ENCODE data around the gene SETD7. TPM values are rescaled to one million over a fixed set of nuclear protein-coding genes. Genes with fewer than 3 reads are reported as not detected.

The SETD7 gene
- 10 to 100 TPM; 12.6 to 15.3 (median 13.9) TPM for polyA plus RNA-seq (ENCODE audit: insufficient read length in 4 of 4)

DNA sequence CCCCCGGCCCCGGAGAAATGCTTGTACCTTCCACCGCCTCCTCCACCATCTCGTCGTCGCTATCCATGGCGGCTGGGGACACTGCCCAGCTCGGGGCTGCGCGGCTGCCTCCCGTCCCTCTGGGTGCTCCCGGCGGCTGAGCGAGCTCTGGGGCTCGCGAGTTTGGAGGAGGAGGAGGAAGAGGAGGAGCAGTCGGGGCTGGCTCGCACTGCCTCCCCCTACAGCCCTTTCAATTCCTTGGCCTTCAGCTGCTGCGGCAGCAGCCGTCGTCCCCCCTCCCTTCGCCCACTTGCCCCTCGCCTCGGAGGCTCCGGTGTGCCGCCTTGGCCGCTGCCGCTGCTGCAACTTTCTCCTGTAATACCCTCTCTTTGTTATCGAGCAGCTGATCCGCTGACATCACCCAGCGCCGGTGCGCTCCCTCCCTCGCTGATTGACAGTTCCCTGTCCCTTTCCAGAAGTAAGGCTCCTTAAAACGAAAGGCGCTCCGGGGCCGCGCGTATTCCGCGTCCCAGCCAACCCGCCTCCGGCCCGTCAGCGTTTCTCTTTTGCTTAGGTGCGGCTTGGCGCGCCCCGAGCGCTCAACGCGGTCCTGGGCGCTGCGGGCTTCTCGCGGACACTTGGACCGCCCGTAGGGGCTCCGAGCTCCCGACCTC is at the start of gene SETD7:
Gene SETD7 (minus strand): TSS at position 149 of the 653 bp plus-strand sequence. CDS start 82 bp downstream, at position 67.
- DNase-seq (ENCODE audit: low read depth in 4 of 4, low spot score in 3 of 4): peak; percentile 67 to 75 (median 74)

DNA sequence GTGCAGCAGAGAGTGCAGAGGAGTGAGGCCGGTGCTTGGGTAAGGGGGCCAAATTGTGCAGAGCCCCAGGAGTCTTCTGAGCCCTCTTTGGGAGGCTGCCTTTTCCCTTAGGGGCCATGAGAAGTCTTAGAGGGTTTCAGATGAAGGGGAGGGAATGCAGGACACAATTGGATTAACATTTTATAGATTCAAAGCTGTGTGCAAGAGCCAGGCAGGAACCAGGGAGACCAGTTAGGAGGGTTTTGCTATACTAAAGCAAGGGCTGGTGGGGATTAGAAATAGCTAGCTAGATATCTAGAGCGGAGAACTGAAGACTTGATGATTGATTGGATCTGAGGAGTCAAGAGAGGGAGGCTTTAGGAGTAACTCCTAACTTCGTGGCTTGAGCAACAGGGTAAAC is 49.5 kb upstream of the SETD7 start:
- no peak for DNase-seq (ENCODE audit: low read depth in 4 of 4, low spot score in 3 of 4)

DNA sequence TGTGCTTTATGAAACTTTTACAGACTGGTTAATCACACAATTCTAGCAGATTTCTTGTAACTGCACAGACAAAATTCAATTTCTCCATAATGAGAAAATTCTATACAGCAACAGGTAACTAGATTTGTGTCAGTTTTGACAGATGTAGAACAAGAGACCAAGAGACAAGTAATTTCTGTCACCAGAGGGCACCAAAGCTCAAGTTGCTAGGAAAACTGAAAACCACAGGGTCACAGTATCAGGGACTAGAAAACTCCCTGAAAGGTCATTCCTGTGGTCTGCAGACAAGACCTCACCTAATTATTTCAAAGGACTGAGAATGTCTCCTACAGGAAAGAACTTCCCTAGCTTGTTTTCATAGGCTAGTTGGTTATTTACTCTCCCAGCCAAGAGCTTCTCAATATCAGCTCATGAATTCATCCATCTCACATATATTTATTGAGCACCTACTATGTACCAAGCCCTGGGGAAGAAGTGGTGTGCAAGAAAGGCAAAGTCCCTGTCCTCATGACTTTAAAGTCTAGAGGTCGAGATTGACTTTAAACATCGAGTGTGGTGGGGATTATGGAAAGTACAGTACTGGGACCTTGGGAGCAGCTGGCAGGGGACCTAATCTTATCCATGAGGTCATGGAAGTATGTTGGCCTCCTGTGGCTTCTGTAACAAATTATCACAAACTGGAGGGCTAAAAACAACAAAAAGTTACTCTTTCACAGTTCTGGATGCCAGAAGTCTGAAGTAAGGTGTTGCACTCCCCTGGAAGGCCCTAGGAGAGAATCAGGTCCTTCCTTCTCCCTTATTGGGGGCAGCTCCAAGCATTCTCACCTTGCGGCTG is 47.8 kb upstream of the SETD7 start:
- DNase-seq (ENCODE audit: low read depth in 4 of 4, low spot score in 3 of 4): peak; percentile 37 to 53 (median 53)

DNA sequence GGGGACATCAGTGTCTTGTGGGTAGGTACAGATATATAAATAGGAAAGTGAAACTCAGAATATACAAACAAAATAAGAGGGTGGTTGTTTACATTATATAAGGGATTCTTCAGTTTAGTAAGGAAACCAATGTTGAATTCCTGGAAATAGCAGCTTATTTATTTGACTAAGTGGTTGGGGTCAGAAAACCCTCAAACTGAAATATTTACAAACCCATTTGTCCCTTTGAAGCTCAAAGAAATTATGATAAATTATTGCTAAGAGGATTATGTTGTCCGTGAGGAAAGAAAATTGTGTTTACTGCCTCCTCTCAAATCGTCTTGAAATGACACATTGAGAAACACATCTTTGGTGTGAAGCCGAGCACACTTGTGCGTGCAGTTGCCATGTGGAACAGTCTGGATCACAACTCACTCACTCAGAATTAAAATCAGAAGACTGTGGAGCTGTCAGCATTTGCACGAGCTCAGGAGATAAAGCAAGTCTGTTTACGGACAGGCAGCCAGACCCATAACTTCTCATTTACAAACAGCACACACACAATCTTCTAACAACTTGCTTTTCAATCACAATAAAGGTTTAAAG is 46.8 kb upstream of the SETD7 start:
- DNase-seq (ENCODE audit: low read depth in 4 of 4, low spot score in 3 of 4): no peak

DNA sequence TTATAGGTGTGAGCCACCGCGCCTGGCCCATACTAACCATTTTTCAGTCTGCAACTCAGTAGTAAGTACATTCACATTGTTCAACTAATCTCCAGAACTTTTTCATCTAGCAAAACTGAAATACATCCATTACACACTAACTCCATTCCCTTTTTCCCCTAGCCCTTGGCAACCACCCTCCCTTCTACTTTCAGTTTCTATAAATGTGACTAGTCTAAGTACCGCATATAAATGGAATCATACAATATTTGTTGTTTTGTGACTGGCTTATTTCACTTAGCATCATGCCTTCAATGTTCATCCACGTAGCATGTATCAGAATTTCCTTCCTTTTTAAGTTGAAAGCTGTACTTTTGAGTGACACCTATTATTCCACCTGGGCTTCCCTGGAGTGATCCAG is 44.6 kb upstream of the SETD7 start:
- no peak for DNase-seq (ENCODE audit: low read depth in 4 of 4, low spot score in 3 of 4)

DNA sequence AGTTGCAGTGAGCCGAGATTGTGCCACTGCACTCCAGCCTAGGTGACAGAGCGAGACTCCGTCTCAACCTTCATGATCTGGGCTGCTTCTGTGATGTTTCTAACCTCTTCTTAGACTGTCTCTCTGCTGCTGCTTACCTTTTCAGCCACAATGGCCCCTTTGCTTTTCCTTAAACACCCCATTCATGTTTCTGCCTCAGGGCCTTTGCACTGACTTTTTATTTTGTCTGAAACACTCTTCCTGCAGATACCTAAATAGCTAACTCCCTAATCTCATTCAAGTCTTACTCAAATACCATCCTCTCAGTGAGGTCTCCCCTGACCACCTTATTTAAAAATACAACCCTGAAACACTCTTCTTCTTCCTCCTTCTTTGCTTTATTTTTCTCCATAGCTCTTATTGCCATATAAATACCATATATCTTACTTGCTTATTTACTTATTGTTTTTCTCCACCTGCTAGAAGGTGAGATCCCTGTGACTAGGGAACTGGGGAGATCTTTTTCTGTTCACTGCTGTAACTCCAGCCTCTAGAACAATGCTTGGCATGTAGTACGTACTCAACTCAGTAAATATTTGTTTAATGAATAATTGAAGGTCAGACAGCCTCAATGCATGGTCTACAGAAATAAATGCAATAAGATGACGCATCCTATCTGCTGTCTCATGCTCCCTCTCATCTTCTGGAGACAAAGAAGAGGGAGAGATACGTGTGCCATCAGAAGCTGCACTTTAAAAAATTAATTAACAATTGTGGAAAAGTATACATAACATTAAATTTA is 43.8 kb upstream of the SETD7 start:
- no peak for DNase-seq (ENCODE audit: low read depth in 4 of 4, low spot score in 3 of 4)

DNA sequence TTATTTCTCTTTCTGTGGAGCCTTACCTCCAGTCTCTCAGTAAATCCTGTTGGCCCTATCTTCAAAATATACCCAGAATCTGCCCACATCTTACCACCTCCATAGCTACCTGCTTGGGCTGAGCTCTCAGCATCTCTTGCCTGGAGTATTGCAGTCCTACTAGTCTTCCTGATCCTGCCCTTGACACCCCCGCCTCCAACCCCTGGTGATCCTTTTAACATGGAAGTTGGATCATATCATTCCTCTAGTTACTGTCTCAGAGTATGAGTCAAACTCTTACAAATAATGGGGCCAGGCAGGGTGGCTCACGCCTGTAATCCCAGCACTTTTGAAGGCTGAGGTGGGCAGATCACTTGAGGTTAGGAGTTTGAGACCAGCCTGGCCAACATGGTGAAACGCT is 43.1 kb upstream of the SETD7 start:
- no peak for DNase-seq (ENCODE audit: low read depth in 4 of 4, low spot score in 3 of 4)

DNA sequence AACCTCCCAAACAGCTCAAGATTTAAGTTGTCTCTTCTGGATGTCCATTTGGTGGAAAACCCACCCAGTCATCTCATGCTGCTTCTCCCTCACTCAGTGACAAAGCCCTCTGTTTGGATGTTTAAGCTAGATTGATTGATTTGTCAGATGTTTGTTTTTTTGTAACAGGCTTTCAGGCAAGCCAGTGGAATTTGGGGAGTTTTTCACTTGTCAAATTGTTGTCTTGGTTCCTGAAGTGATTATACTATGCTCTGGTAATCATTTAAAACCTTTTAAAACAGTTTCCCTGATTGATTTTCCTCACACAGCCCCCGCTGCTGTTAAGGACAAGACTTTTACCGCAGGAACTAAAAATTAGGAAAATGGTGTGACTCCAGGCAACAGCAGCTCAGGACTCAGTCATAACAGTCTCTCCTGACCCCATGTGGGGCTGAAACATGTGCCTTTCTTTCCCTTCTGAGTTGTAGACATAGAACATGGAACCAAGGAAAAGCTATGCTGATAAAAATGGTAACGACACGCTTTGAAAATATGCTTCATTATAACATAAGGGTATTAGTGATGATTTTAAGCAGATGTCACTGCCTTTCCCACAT is 40.8 kb upstream of the SETD7 start:
- DNase-seq (ENCODE audit: low read depth in 4 of 4, low spot score in 3 of 4): no peak

DNA sequence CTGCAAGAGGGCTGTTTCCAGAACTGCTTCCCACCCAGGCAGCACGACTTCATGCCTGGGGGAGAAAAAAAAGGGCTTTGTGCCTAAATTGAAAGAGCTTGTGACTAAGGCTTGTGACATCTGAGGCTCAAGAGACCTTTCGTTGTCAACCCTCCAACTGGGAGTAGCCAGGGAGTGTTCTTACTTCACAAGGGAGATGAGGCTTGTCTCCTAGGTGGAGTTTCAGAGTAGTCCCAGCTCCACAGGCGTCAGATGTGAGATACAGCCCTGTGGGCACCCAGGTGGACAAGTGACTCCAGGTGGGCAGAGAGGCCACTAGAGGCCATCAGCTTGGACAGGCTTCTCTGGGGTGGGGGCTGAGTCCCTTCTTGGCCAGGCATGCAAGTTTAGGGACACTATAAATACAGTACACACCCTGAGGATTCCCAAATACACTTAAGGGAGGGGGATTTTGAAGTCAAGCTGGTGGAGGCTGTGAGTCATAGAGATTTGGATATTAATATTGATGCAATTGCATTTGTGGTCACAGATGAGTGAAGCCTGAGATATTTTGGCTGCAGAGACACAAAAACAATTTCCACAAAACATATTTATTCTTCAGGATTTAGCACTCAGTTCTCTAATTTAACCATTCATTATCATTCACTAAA is 40.1 kb upstream of the SETD7 start:
- no peak for DNase-seq (ENCODE audit: low read depth in 4 of 4, low spot score in 3 of 4)

DNA sequence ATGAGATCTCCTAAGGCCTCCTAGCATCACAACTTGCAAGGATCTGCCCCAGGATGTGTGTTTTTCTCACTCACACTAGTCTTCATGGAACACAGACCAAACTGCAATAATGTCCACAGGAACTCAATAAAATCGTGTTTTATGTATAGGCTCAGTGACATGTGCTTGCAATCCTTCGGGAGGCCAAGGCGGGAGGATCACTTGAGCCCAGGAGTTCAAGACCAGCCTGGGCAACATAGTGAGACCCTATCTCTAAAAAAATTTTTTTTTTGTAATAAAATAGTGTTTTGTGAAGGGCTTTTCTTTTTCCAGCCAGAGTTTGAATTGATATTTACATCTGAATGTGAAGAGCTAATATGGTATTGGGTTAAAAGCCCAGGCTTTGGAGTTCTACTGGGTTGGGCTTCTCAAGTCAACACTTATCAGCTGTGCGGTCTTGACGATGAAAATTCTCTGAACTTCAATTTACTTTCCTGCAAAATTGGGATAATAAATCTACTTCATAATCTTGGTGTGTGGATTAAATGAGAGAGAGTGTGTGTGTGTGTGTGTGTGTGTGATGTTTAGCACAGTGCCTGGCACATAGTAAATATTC is 38.7 kb upstream of the SETD7 start:
- DNase-seq (ENCODE audit: low read depth in 4 of 4, low spot score in 3 of 4): no peak

DNA sequence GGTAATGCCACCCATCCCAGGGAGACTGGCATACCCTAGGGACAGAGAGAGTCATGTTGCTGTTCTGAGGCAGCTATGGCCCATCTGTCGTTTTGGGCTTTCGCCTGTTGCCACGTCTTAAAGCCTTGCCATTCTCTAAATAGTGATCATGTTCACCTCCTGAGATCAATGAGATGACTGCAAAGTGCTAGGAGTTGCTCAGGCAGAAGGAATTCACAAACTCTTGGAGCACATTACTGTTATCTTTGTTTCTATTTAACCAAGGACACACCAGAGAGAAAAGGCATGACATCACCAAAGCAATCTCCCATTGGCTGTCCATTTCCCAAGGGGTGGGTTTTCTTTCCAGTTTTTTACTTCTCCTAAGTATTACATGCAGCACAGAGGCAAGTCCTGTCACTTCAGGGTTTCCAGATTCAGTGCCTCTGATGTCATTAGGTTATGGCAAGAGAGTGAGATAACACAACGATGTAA is 37.1 kb upstream of the SETD7 start:
- no peak for DNase-seq (ENCODE audit: low read depth in 4 of 4, low spot score in 3 of 4)

DNA sequence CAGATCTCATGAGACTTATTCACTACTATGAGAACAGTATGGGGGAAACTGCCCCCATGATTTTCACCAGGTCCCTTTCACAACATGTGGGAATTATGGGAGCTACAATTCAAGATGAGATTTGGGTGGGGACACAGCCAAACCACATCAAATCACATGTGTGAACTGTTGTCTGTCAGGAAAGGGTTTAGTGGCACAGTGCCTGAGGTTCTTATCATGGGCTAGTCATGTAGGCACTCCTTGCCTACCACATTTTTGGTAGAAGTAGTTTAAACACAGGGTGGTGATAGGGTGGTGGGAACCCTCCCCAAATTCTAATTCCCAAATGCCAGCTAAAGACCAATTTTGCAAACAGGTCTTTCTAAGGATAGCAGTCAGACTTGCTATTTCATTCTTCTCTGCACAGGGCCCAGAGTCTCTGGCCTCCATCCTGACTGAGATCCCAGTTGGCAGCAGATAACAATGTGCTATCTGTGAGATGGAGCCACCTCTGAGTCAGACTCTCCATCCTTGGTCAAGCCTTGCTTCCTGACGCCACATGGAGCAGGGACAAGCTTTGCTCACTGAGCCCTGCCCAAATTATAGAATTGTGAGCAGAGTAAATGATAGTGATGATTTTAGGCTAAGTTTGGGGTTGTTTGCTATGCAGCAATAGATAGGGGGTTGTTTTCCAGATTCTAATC is 33.5 kb upstream of the SETD7 start:
- no peak for DNase-seq (ENCODE audit: low read depth in 4 of 4, low spot score in 3 of 4)

DNA sequence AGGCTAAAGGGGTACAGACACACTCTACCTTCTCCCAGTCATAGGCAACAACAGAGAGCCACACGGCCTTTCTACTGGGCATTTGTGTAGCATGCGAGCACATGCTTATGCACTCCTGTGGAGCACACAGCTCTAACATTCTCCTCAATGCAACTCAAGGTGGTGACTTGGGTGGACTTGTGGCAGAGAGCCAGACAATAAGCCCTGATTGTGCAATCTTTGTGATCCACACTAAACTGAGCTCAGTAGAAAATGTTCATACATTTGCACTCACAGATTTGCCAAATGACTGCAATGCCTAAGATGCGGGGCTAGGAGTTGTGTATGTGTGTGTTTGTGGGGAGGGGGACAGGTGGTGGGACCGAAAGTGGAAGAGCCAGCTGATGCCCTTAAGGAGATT is 31.4 kb upstream of the SETD7 start:
- DNase-seq (ENCODE audit: low read depth in 4 of 4, low spot score in 3 of 4): no peak

DNA sequence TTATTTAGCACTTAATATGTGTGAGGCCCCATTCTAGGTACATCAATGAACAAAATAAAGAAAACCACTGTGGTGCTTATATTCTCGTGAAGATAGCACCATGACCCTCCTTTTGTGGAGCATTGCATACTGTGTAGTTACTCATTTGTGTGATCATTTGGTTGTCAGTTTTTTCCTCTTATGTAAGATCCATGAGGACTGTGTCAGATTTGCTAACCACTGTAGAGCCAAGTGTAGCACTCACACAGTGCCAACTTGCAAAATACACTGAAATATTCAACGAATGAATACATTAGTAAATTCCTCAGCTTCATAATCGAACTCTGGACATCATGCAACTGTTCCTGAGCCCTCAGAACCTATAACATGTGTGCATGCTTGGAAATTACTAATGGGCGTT is 29.5 kb upstream of the SETD7 start:
- no peak for DNase-seq (ENCODE audit: low read depth in 4 of 4, low spot score in 3 of 4)

DNA sequence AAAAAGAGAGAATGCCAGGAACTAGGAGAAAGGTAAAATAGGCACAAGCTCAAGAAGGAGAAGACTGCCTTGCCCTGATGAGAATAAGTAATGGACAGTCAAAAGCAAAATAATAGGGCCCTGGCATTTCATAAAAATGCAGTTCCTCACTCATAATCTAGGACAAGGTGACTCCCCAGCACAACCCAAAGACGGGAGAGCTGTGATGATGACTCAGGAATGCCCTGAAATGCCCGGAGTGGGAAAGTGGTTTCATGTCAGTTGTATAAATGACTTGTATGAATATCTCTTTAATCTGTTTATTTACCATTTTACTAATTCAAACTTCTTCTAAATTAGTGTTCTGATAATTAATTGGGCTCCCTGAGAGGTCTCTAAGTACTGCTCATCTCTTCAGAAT is 28.8 kb upstream of the SETD7 start:
- DNase-seq (ENCODE audit: low read depth in 4 of 4, low spot score in 3 of 4): no peak

DNA sequence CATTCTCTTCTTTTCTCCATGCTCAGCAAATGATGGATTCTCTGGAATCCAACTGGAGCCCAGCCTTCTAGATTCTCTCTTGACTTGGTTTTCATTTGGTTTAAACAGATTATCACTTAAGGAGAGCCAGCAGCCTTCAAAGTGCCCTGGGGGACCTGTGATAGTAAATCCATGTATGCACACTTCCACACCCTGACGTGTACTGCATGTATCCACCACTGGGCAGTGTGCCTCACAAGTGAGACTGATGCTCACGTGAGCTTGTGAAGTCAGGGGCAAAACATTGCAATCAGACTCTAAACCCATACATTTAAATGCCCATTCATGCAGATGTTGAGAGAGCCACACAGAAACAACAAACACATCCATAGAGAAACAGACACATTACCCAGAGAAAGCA is 28.0 kb upstream of the SETD7 start:
- no peak for DNase-seq (ENCODE audit: low read depth in 4 of 4, low spot score in 3 of 4)

DNA sequence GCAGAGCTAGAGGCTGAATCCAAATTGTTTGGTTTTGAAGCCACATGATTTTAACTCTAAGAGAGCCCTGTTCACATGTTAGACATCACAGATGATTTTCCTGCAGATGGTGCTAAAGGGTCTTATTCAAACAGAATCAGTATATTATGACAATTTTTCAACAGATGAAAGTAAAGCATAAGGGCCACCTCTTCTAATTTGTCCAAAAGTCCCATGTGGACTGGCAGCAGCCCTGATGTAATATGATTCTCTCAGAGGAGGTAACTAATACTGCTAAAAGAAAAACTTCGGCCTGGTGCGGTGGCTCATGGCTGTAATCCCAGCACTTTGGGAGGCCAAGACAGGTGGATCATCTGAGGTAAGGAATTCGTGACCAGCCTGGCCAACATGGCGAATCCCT is 26.0 kb upstream of the SETD7 start:
- no peak for DNase-seq (ENCODE audit: low read depth in 4 of 4, low spot score in 3 of 4)

DNA sequence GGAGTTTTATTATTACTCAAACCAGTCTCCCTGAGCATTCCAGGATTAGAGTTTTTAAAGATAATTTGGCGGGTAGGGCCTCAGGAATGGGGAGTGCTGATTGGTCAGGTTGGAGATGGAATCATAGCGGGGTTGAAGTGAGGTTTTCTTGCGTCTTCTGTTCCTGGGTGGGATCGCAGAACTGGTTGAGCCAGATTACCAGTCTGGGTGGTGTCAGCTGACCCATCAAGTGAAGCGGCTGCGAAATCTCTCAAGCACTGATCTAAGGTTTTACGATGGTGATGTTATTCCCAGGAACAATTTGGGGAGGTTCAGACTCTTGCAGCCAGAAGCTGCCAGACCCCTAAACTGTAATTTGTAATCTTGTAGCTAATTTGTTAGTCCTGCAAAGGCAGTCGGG is 25.1 kb upstream of the SETD7 start:
- no peak for DNase-seq (ENCODE audit: low read depth in 4 of 4, low spot score in 3 of 4)

DNA sequence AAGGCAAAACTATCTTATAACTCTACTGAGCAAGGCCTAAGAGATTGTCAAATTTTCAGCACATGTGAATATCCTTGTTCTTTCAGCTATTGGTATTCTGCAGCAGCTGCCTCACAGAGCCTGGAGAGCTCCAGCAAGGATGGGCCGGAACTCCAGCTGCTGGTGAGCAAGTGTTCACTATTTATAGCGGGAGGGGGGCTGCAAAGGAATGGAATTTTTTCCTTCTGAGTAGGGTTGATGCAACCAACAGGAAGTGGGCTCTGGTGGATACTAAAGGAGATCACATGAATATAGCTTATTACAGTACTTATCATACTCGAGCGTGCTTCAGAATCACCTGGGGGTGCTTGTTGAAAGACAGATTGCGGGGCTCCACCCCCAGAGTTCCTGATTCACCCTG is 20.2 kb upstream of the SETD7 start:
- DNase-seq (ENCODE audit: low read depth in 4 of 4, low spot score in 3 of 4): no peak
